Esophagus muscularis mucosa (tissue), 4 donors: Measurements from ENCODE around the gene CYP39A1.

ENCODE experiments used
- CTCF ChIP-seq, 3 experiments: fragments of 200-600 bp in 2 of 3; fragments of 450-650 bp in 1 of 3; sonication (generic) in 2 of 3; IDR thresholded peaks; one replicate each; pipeline ENCODE4 v1.5.1; 2017 to 2019; ENCODE audit warnings: antibody characterized with exemption in 3 of 3, mild to moderate bottlenecking in 2 of 3, moderate library complexity in 1 of 3
- EP300 ChIP-seq: sonication (generic); formaldehyde crosslinking; IDR thresholded peaks from one replicate; pipeline ENCODE4 v1.6.1; 2017; ENCODE audit warnings: antibody characterized with exemption
- POLR2A ChIP-seq: fragments of 450-650 bp; IDR thresholded peaks from one replicate; pipeline ENCODE4 v1.6.1; 2017; ENCODE audit warnings: antibody characterized with exemption, moderate library complexity, mild to moderate bottlenecking, low read depth
- POLR2AphosphoS5 ChIP-seq, 2 donors: sonication (generic); formaldehyde crosslinking; IDR thresholded peaks; one replicate each; pipeline ENCODE4 v1.6.1; 2017; ENCODE audit warnings: antibody characterized with exemption in 2 of 2

GRCh38 chr6:46501136-46502089 is 151.2 kb downstream of the CYP39A1 start:
- TF ChIP-seq CTCF (IDR thresholded peaks at IDR 0.05) (no peak), POLR2AphosphoS5 (IDR thresholded peaks at IDR 0.05) (no peak), EP300 (no peak), POLR2A (no peak)
